GM12878 (cell line): ENCODE data around the gene TPBGL.

Source experiments
- RCOR1 ChIP-seq: conservative IDR thresholded peaks from 2 replicates; pipeline ENCODE4 v1.6.1; 2012; ENCODE audit warnings: low read depth, low read length, improper control_type of control experiment
- YY1 ChIP-seq: IDR thresholded peaks from 2 replicates; pipeline ENCODE4 v1.6.1; 2011; ENCODE audit warnings: low read depth, mild to moderate bottlenecking, low read length

- TF ChIP-seq YY1 (no peak), RCOR1 (no peak)
Measured at GRCh38 chr11:75269367-75269660, 28.7 kb downstream of the TPBGL start.
